Liver (tissue), 9 donors: ENCODE data around the gene RPL10A. TPM values are rescaled to one million over a fixed set of nuclear protein-coding genes. Genes with fewer than 3 reads are reported as not detected.

Experiments used
- DNase-seq: peaks from one replicate; pipeline ENCODE4 v3.0.0-alpha.2; 2017; ENCODE audit warnings: low spot score
- H3K27ac ChIP-seq, 2 donors: one replicate each; pipeline ENCODE4 v1.7.0; 2013; ENCODE audit warnings: inconsistent platforms in 2 of 2, low read length in 2 of 2, control low read depth in 1 of 2, low read depth in 1 of 2, mild to moderate bottlenecking in 1 of 2
- H3K27me3 ChIP-seq, 4 donors: one replicate each; pipeline versions ENCODE4 v1.6.1 to v1.7.0; 2013; ENCODE audit warnings: low read length in 3 of 4, inconsistent platforms in 1 of 4, mild to moderate bottlenecking in 1 of 4, moderate library complexity in 1 of 4; ENCODE audit not compliant: control insufficient read depth in 4 of 4, insufficient read depth in 4 of 4
- H3K36me3 ChIP-seq, 4 donors: one replicate each; pipeline versions ENCODE4 v1.6.1 to v1.7.0; 2013; ENCODE audit warnings: low read length in 3 of 4, mild to moderate bottlenecking in 3 of 4, low read depth in 1 of 4, moderate library complexity in 1 of 4; ENCODE audit not compliant: control insufficient read depth in 4 of 4, insufficient read depth in 3 of 4
- H3K4me1 ChIP-seq, 4 donors: one replicate each; pipeline versions ENCODE4 v1.6.1 to v1.7.0; 2013; ENCODE audit warnings: low read length in 3 of 4, mild to moderate bottlenecking in 3 of 4, moderate library complexity in 1 of 4; ENCODE audit not compliant: control insufficient read depth in 4 of 4, insufficient read depth in 4 of 4
- H3K4me3 ChIP-seq, 3 donors: one replicate each; pipeline versions ENCODE4 v1.6.1 to v1.7.0; 2013; ENCODE audit warnings: low read length in 3 of 3, control low read depth in 1 of 3, low read depth in 1 of 3, mild to moderate bottlenecking in 1 of 3
- H3K9ac ChIP-seq, 2 donors: one replicate each; pipeline ENCODE4 v1.7.0; 2013; ENCODE audit warnings: low read length in 2 of 2, mild to moderate bottlenecking in 2 of 2, moderate library complexity in 2 of 2, control low read depth in 1 of 2, low read depth in 1 of 2
- H3K9me3 ChIP-seq, 4 donors: one replicate each; pipeline versions ENCODE4 v1.6.1 to v1.7.0; 2013; ENCODE audit warnings: low read length in 3 of 4; ENCODE audit not compliant: control insufficient read depth in 4 of 4
- EGR1 ChIP-seq, 2 donors: IDR thresholded peaks; 2 replicates each; pipeline ENCODE4 v1.6.1; 2016 to 2018; ENCODE audit warnings: antibody characterized with exemption in 2 of 2, low read depth in 2 of 2
- FOXA1 ChIP-seq: IDR thresholded peaks from 2 replicates; pipeline ENCODE4 v1.6.1; 2016; ENCODE audit warnings: antibody characterized with exemption
- FOXA2 ChIP-seq: IDR thresholded peaks from 2 replicates; pipeline ENCODE4 v1.6.1; 2016; ENCODE audit warnings: antibody characterized with exemption
- GABPA ChIP-seq, 2 donors: IDR thresholded peaks in 1 of 2; conservative IDR thresholded peaks in 1 of 2; 2 replicates each; pipeline ENCODE4 v1.6.1; 2016; ENCODE audit warnings: antibody characterized with exemption in 2 of 2, mild to moderate bottlenecking in 1 of 2, moderate library complexity in 1 of 2
- HNF4A ChIP-seq, 2 donors: conservative IDR thresholded peaks; 2 replicates each; pipeline ENCODE4 v1.6.1; 2016; ENCODE audit warnings: antibody characterized with exemption in 2 of 2, mild to moderate bottlenecking in 2 of 2
- HNF4G ChIP-seq: IDR thresholded peaks from 2 replicates; pipeline ENCODE4 v1.6.1; 2016; ENCODE audit warnings: antibody characterized with exemption
- JUND ChIP-seq, 2 donors: IDR thresholded peaks; 2 replicates each; pipeline ENCODE4 v1.6.1; 2016; ENCODE audit warnings: antibody characterized with exemption in 2 of 2
- NR2F2 ChIP-seq: IDR thresholded peaks from 2 replicates; pipeline ENCODE4 v1.6.1; 2016; ENCODE audit warnings: antibody characterized with exemption
- RAD21 ChIP-seq, 2 donors: IDR thresholded peaks; 2 replicates each; pipeline ENCODE4 v1.6.1; 2016; ENCODE audit warnings: antibody characterized with exemption in 2 of 2, mild to moderate bottlenecking in 2 of 2
- RXRA ChIP-seq, 2 donors: IDR thresholded peaks; 2 replicates each; pipeline ENCODE4 v1.6.1; 2017 to 2018; ENCODE audit warnings: antibody characterized with exemption in 2 of 2, mild to moderate bottlenecking in 1 of 2
- SP1 ChIP-seq: IDR thresholded peaks from 2 replicates; pipeline ENCODE4 v1.6.1; 2018; ENCODE audit warnings: antibody characterized with exemption, mild to moderate bottlenecking
- TAF1 ChIP-seq: conservative IDR thresholded peaks from 2 replicates; pipeline ENCODE4 v1.6.1; 2016; ENCODE audit warnings: antibody characterized with exemption, mild to moderate bottlenecking
- YY1 ChIP-seq: IDR thresholded peaks from 2 replicates; pipeline ENCODE4 v1.6.1; 2016; ENCODE audit warnings: antibody characterized with exemption, mild to moderate bottlenecking
- WGBS: extraction: QIAGEN DNeasy Blood & Tissue Kit; methylation state at CpG from one replicate; pipeline ENCODE4 v1.1.7; 2013; 5-methylcytosine and 5-hydroxymethylcytosine counted together
- polyA plus RNA-seq, 2 donors: library from polyadenylated mRNA; stranded (reverse) in 1 of 2; unstranded in 1 of 2; fragments of 200-250 nt in 1 of 2; fragments of >200 nt in 1 of 2; fragmentation: Nextera tagmentation in 1 of 2; extraction: Ambion mirVana in 1 of 2; gene quantifications; one replicate each; pipeline versions ENCODE4 v1.2.1 to v1.2.3, GENCODE V29; 2013 to 2015
- total RNA-seq, 2 donors: library from RNA; depleted of rRNA; stranded (reverse); fragments of >200 nt; gene quantifications; one replicate each; pipeline ENCODE4 v1.2.3, GENCODE V29; 2014
- TF ChIP-seq, protein P1 (sequence below): IDR thresholded peaks from 2 replicates; pipeline ENCODE4 v1.6.1; 2016; ENCODE audit warnings: antibody characterized with exemption, mild to moderate bottlenecking
- TF ChIP-seq, protein P2 (sequence below): IDR thresholded peaks from 2 replicates; pipeline ENCODE4 v1.6.1; 2016; ENCODE audit warnings: antibody characterized with exemption
- TF ChIP-seq, protein P3 (sequence below): fragments of 150-350 bp; IDR thresholded peaks from 2 replicates; pipeline ENCODE4 v1.5.1; 2017; ENCODE audit warnings: improper control_type of control experiment, low read depth, low read length; ENCODE audit not compliant: missing input control
- TF ChIP-seq, protein P4 (sequence below): IDR thresholded peaks from 2 replicates; pipeline ENCODE4 v1.6.1; 2016; ENCODE audit warnings: antibody characterized with exemption
- TF ChIP-seq, protein P5 (sequence below): IDR thresholded peaks from 2 replicates; pipeline ENCODE4 v1.6.1; 2016; ENCODE audit warnings: antibody characterized with exemption
- donor health status: healthy.
- donor health status: healthy.
- donor health status: healthy.
- donor health status: healthy.
- donor health status: healthy.

Gene RPL10A
- total and polyA plus RNA-seq, 4 donors, result 213 to 1,235 (median 528) TPM

DNA sequence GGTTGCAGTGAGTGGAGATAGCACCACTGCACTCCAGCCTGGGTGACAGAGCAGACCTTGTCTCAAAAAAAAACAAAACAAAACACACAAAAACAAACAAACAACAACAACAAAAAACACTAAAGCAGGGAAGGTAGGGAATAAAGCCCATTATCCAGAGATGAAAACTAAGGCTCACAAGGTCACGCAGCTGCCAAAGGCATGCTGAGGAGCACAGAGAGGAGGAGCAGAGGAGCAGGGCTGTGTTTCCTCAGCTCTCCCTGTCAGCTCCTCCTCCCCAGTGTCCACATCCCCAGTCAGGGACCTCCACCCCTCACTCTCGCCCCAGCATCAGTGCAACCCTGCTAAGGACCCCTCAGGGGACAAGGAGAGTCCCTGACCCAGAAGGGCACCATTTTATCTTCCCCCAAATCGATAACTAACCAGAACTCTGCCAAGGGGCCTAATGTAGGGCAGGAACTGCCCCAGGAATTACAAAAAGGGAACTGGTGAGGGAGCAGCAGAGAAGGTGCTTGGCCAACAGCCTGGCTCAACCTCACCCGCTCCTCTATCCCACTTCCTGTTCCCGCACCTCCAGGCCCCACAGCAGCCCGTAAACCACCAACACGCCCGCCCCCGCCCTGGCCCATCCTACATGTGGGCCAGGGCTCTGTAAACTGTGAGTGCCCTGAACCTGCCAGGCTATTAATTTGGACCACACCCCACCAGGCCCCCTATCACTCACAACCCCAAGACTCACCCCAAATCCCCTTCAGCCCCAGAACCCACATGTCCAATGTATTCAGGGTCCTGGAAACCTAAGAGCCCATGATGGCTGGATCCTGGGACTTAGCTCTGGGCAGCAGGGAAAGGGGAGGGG, 19.7 kb downstream of the RPL10A start:
- Histone ChIP-seq H3K4me1 (peaks cover 0 to 11% (median 2%) of the 10 kb centered on the region in 4 donors), H3K9me3 (no peaks in the 10 kb centered on the region), H3K4me3 (no peak overlapping the region), H3K27ac (no peak overlapping the region), H3K27me3 (no peaks in the 10 kb centered on the region), H3K36me3 (peaks cover 0 to 4% (median 1%) of the 10 kb centered on the region in 4 donors), H3K9ac (no peak overlapping the region)
- WGBS, result 64% methylated on average over 9 of the region's 9 CpGs
- DNase-seq, result no peak
- TF ChIP-seq GABPA (IDR thresholded peaks at IDR 0.05 in 1 of 2, conservative IDR thresholded peaks at IDR 0.05 in 1 of 2), result no peak
- no peak for TF ChIP-seq JUND (IDR thresholded peaks at IDR 0.05)
- no peak for TF ChIP-seq HNF4A (conservative IDR thresholded peaks at IDR 0.05)
- no peak for TF ChIP-seq RXRA (IDR thresholded peaks at IDR 0.05)
- TF ChIP-seq, protein P1, sequence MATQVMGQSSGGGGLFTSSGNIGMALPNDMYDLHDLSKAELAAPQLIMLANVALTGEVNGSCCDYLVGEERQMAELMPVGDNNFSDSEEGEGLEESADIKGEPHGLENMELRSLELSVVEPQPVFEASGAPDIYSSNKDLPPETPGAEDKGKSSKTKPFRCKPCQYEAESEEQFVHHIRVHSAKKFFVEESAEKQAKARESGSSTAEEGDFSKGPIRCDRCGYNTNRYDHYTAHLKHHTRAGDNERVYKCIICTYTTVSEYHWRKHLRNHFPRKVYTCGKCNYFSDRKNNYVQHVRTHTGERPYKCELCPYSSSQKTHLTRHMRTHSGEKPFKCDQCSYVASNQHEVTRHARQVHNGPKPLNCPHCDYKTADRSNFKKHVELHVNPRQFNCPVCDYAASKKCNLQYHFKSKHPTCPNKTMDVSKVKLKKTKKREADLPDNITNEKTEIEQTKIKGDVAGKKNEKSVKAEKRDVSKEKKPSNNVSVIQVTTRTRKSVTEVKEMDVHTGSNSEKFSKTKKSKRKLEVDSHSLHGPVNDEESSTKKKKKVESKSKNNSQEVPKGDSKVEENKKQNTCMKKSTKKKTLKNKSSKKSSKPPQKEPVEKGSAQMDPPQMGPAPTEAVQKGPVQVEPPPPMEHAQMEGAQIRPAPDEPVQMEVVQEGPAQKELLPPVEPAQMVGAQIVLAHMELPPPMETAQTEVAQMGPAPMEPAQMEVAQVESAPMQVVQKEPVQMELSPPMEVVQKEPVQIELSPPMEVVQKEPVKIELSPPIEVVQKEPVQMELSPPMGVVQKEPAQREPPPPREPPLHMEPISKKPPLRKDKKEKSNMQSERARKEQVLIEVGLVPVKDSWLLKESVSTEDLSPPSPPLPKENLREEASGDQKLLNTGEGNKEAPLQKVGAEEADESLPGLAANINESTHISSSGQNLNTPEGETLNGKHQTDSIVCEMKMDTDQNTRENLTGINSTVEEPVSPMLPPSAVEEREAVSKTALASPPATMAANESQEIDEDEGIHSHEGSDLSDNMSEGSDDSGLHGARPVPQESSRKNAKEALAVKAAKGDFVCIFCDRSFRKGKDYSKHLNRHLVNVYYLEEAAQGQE, result no peak
- TF ChIP-seq, protein P2, sequence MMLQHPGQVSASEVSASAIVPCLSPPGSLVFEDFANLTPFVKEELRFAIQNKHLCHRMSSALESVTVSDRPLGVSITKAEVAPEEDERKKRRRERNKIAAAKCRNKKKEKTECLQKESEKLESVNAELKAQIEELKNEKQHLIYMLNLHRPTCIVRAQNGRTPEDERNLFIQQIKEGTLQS, result no peak
- no peak for TF ChIP-seq HNF4G
- TF ChIP-seq YY1, result no peak
- no peak for TF ChIP-seq SP1
- no peak for TF ChIP-seq EGR1 (IDR thresholded peaks at IDR 0.05; ENCODE audit: low read depth in 2 of 2)
- TF ChIP-seq, protein P3, sequence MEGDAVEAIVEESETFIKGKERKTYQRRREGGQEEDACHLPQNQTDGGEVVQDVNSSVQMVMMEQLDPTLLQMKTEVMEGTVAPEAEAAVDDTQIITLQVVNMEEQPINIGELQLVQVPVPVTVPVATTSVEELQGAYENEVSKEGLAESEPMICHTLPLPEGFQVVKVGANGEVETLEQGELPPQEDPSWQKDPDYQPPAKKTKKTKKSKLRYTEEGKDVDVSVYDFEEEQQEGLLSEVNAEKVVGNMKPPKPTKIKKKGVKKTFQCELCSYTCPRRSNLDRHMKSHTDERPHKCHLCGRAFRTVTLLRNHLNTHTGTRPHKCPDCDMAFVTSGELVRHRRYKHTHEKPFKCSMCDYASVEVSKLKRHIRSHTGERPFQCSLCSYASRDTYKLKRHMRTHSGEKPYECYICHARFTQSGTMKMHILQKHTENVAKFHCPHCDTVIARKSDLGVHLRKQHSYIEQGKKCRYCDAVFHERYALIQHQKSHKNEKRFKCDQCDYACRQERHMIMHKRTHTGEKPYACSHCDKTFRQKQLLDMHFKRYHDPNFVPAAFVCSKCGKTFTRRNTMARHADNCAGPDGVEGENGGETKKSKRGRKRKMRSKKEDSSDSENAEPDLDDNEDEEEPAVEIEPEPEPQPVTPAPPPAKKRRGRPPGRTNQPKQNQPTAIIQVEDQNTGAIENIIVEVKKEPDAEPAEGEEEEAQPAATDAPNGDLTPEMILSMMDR, result no peak
- TF ChIP-seq FOXA2, result no peak
- no peak for TF ChIP-seq RAD21 (IDR thresholded peaks at IDR 0.05)
- no peak for TF ChIP-seq TAF1
- no peak for TF ChIP-seq NR2F2
- TF ChIP-seq, protein P4, sequence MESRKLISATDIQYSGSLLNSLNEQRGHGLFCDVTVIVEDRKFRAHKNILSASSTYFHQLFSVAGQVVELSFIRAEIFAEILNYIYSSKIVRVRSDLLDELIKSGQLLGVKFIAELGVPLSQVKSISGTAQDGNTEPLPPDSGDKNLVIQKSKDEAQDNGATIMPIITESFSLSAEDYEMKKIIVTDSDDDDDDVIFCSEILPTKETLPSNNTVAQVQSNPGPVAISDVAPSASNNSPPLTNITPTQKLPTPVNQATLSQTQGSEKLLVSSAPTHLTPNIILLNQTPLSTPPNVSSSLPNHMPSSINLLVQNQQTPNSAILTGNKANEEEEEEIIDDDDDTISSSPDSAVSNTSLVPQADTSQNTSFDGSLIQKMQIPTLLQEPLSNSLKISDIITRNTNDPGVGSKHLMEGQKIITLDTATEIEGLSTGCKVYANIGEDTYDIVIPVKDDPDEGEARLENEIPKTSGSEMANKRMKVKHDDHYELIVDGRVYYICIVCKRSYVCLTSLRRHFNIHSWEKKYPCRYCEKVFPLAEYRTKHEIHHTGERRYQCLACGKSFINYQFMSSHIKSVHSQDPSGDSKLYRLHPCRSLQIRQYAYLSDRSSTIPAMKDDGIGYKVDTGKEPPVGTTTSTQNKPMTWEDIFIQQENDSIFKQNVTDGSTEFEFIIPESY, result no peak
- TF ChIP-seq, protein P5, sequence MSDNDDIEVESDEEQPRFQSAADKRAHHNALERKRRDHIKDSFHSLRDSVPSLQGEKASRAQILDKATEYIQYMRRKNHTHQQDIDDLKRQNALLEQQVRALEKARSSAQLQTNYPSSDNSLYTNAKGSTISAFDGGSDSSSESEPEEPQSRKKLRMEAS, result no peak
- no peak for TF ChIP-seq FOXA1
